WTC11 (cell line): ENCODE data around the gene CD79B. TPM values are rescaled to one million over a fixed set of nuclear protein-coding genes. Genes with fewer than 3 reads are reported as not detected.
"Not testable (repeated sequence)": the region's sequence is repeated elsewhere in the genome, so short reads cannot be mapped to it uniquely, and the experiment has no call there.

Experiments
- ATAC-seq: fragments of 200-7000 bp; cut with Tn5 transposase; 2 replicates; pipeline ENCODE4 v1.10.0; 2021; ENCODE audit warnings: mild to moderate bottlenecking, moderate library complexity
- CTCF ChIA-PET: fragments of 300-600 bp; sonication (Branson Sonifier 250); formaldehyde crosslinking; loops from one replicate; lab custom pipeline; 2021; ENCODE audit warnings: antibody characterized with exemption; lab: Charles Lee
- POLR2A ChIA-PET: fragments of 350-600 bp; sonication (Branson Sonifier 250); formaldehyde crosslinking; loops from one replicate; lab custom pipeline; 2021; ENCODE audit warnings: antibody characterized with exemption; lab: Charles Lee
- DNase-seq: peaks from one replicate; pipeline ENCODE4 v3.0.0; 2021; ENCODE audit warnings: low spot score
- H3K27ac Mint-ChIP-seq: 2 replicates; pipeline ENCODE4 v1.8.0; 2021; ENCODE audit warnings: mixed read lengths
- H3K27me3 Mint-ChIP-seq: 2 replicates; pipeline ENCODE4 v1.8.0; 2021; ENCODE audit warnings: low read depth, mild to moderate bottlenecking, moderate library complexity, mixed read lengths
- H3K36me3 Mint-ChIP-seq: 2 replicates; pipeline ENCODE4 v1.8.0; 2021; ENCODE audit warnings: mixed read lengths
- H3K4me1 Mint-ChIP-seq: 2 replicates; pipeline ENCODE4 v1.8.0; 2022; ENCODE audit warnings: mixed read lengths
- H3K4me3 Mint-ChIP-seq: 2 replicates; pipeline ENCODE4 v1.8.0; 2021; ENCODE audit warnings: mild to moderate bottlenecking, moderate library complexity, mixed read lengths
- H3K9me3 Mint-ChIP-seq: 2 replicates; pipeline ENCODE4 v1.8.0; 2021; ENCODE audit warnings: mixed read lengths
- CBFB ChIP-seq: sonication (generic); formaldehyde crosslinking; IDR thresholded peaks from 2 replicates; pipeline ENCODE4 v1.8.1; 2022; ENCODE audit warnings: mild to moderate bottlenecking, low read depth, missing genetic modification reagents
- ETV6 ChIP-seq: sonication (generic); formaldehyde crosslinking; IDR thresholded peaks from 2 replicates; pipeline ENCODE4 v1.8.1; 2022; ENCODE audit warnings: mild to moderate bottlenecking, missing genetic modification reagents
- JAZF1 ChIP-seq: fragments of 250-450 bp; sonication (Bioruptor Pico); IDR thresholded peaks from 2 replicates; pipeline ENCODE4 v1.9.0; 2021; ENCODE audit warnings: moderate library complexity, mild to moderate bottlenecking, inconsistent platforms
- NFYB ChIP-seq: sonication (generic); formaldehyde crosslinking; conservative IDR thresholded peaks from 2 replicates; pipeline ENCODE4 v1.8.0; 2022; ENCODE audit warnings: low read depth, missing genetic modification reagents
- PRRX2 ChIP-seq: fragments of 250-450 bp; sonication (Bioruptor Pico); IDR thresholded peaks from 2 replicates; pipeline ENCODE4 v1.8.0; 2021; ENCODE audit warnings: mild to moderate bottlenecking
- TCF7 ChIP-seq: sonication (generic); formaldehyde crosslinking; IDR thresholded peaks from 2 replicates; pipeline ENCODE4 v1.8.0; 2022; ENCODE audit warnings: mild to moderate bottlenecking, low read depth, missing genetic modification reagents, moderate library complexity
- TEAD4 ChIP-seq: sonication (generic); formaldehyde crosslinking; IDR thresholded peaks from 2 replicates; pipeline ENCODE4 v1.8.0; 2022; ENCODE audit warnings: mild to moderate bottlenecking, missing genetic modification reagents
- ZNF263 ChIP-seq: sonication (generic); formaldehyde crosslinking; IDR thresholded peaks from 2 replicates; pipeline ENCODE4 v1.8.1; 2022; ENCODE audit warnings: low read depth, mild to moderate bottlenecking, moderate library complexity, missing genetic modification reagents
- ZNF317 ChIP-seq: sonication (generic); formaldehyde crosslinking; IDR thresholded peaks from 2 replicates; pipeline ENCODE4 v1.8.1; 2023; ENCODE audit warnings: low read depth, mild to moderate bottlenecking, moderate library complexity, missing genetic modification reagents, borderline replicate concordance
- total RNA-seq: library from RNA; stranded (reverse); gene quantifications from 3 replicates; pipeline ENCODE4 v1.2.3, GENCODE V29; 2021
- TF ChIP-seq, protein P1 (sequence below): sonication (generic); formaldehyde crosslinking; IDR thresholded peaks from 2 replicates; pipeline ENCODE4 v1.8.0; 2022; ENCODE audit warnings: missing genetic modification reagents
- TF ChIP-seq, protein P2 (sequence below): sonication (generic); formaldehyde crosslinking; IDR thresholded peaks from 2 replicates; pipeline ENCODE4 v1.8.1; 2022; ENCODE audit warnings: mild to moderate bottlenecking, moderate library complexity, missing genetic modification reagents
- TF ChIP-seq, protein P3 (sequence below): sonication (generic); formaldehyde crosslinking; IDR thresholded peaks from 2 replicates; pipeline ENCODE4 v1.8.1; 2023; ENCODE audit warnings: mild to moderate bottlenecking, missing genetic modification reagents
- TF ChIP-seq, protein P4 (sequence below): sonication (generic); formaldehyde crosslinking; IDR thresholded peaks from 2 replicates; pipeline ENCODE4 v1.8.0; 2022; ENCODE audit warnings: mild to moderate bottlenecking, missing genetic modification reagents

Gene CD79B
- total RNA-seq, 1 experiment from 2014 or later = 3.0 TPM

DNA sequence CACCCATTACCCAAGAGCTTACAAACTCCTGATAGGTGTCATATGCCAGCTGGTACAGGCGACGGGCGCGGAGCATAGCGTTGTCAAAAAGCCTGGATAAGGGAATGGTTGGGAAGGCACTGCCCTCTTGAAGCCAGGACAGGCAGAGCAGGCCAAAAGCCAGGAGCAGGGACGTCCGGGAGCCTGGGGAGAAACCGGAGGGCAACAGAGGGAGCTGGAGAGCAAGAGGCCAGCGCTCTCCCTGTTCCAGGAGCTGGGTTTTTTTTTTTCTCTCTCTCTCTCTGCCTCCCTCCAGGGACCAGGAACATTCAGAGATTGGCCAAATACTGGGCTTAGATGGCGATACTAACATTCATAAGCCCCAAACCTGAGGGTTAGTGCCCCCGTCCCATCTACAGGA is 50.8 kb downstream of the CD79B start:
- peak; percentile 73 for DNase-seq
- ChIA-PET CTCF (interaction anchor here (0.6 to 4.0 kb wide), 33 partner anchors 9 to 539 kb away, joined by 3 to 41 read pairs (median 5); partner anchors contain the start of genes CSHL1, GH1 and PRR29), POLR2A (interaction anchor here (0.7 to 0.8 kb wide), 2 partner anchors 265 to 281 kb away, joined by 3 read pairs; no protein-coding TSS in a partner anchor)
- not testable (repeated sequence) for H3K36me3 Mint-ChIP-seq, H3K9me3 Mint-ChIP-seq, H3K27me3 Mint-ChIP-seq
- Mint-ChIP-seq H3K27ac (peak overlapping the region; percentile 46; the same call in 1 of the 2 replicates), H3K4me1 (peaks cover 20% of the 10 kb centered on the region), H3K4me3 (peak overlapping the region; percentile 23; the same call in 1 of the 2 replicates)
- TF ChIP-seq, protein P1, sequence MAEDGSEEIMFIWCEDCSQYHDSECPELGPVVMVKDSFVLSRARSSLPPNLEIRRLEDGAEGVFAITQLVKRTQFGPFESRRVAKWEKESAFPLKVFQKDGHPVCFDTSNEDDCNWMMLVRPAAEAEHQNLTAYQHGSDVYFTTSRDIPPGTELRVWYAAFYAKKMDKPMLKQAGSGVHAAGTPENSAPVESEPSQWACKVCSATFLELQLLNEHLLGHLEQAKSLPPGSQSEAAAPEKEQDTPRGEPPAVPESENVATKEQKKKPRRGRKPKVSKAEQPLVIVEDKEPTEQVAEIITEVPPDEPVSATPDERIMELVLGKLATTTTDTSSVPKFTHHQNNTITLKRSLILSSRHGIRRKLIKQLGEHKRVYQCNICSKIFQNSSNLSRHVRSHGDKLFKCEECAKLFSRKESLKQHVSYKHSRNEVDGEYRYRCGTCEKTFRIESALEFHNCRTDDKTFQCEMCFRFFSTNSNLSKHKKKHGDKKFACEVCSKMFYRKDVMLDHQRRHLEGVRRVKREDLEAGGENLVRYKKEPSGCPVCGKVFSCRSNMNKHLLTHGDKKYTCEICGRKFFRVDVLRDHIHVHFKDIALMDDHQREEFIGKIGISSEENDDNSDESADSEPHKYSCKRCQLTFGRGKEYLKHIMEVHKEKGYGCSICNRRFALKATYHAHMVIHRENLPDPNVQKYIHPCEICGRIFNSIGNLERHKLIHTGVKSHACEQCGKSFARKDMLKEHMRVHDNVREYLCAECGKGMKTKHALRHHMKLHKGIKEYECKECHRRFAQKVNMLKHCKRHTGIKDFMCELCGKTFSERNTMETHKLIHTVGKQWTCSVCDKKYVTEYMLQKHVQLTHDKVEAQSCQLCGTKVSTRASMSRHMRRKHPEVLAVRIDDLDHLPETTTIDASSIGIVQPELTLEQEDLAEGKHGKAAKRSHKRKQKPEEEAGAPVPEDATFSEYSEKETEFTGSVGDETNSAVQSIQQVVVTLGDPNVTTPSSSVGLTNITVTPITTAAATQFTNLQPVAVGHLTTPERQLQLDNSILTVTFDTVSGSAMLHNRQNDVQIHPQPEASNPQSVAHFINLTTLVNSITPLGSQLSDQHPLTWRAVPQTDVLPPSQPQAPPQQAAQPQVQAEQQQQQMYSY (CRISPR knock-in tag) = peak; percentile 97
- TF ChIP-seq, all 79 proteins: peak for 1; not testable (repeated sequence) for 78
- ATAC-seq = peak; percentile 83

DNA sequence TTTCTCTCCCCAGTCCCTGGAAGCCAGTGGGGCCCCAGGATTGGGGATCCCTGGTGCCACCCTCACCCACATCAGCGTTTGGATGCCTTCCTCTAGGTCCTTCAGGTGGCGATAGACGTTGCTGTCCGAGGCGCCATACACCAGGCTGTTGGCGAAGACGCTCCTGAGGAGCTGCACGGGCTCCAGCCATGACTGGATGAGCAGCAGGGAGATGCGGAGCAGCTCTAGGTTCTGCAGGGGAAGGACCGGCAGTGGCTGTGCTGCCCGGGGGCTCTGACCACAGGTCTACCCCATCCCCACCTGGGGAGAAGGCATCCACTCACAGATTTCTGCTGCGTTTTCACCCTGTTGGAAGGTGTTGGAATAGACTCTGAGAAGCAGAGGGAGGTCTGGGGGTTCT is 51.4 kb downstream of the CD79B start:
- no peaks in the 10 kb centered on the region for H3K9me3 Mint-ChIP-seq
- no peak overlapping the region for H3K4me3 Mint-ChIP-seq
- no peak for ATAC-seq
- no peak for DNase-seq
- peaks cover 20% of the 10 kb centered on the region for H3K4me1 Mint-ChIP-seq
- ChIA-PET CTCF (interaction anchor here (0.6 to 4.0 kb wide), 31 partner anchors 9 to 1242 kb away, joined by 3 to 41 read pairs (median 6); partner anchors contain the start of genes CSHL1 and GH1), POLR2A (interaction anchor here (0.7 to 0.8 kb wide), 2 partner anchors 266 to 282 kb away, joined by 3 read pairs; no protein-coding TSS in a partner anchor)
- H3K27me3 Mint-ChIP-seq = peaks cover 4% of the 10 kb centered on the region; the same call in 1 of the 2 replicates
- no peak overlapping the region for H3K27ac Mint-ChIP-seq
- H3K36me3 Mint-ChIP-seq = no peaks in the 10 kb centered on the region
- TF ChIP-seq, protein P2, sequence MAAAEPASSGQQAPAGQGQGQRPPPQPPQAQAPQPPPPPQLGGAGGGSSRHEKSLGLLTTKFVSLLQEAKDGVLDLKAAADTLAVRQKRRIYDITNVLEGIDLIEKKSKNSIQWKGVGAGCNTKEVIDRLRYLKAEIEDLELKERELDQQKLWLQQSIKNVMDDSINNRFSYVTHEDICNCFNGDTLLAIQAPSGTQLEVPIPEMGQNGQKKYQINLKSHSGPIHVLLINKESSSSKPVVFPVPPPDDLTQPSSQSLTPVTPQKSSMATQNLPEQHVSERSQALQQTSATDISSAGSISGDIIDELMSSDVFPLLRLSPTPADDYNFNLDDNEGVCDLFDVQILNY (CRISPR knock-in tag) = no peak
- TF ChIP-seq PRRX2 (no peak), CBFB (CRISPR knock-in tag) (no peak), TCF7 (CRISPR knock-in tag) (no peak), TEAD4 (no peak), NFYB (no peak), ETV6 (CRISPR knock-in tag) (no peak), JAZF1 (CRISPR knock-in tag) (no peak), ZNF263 (no peak), ZNF317 (CRISPR knock-in tag) (no peak)
- TF ChIP-seq, protein P3, sequence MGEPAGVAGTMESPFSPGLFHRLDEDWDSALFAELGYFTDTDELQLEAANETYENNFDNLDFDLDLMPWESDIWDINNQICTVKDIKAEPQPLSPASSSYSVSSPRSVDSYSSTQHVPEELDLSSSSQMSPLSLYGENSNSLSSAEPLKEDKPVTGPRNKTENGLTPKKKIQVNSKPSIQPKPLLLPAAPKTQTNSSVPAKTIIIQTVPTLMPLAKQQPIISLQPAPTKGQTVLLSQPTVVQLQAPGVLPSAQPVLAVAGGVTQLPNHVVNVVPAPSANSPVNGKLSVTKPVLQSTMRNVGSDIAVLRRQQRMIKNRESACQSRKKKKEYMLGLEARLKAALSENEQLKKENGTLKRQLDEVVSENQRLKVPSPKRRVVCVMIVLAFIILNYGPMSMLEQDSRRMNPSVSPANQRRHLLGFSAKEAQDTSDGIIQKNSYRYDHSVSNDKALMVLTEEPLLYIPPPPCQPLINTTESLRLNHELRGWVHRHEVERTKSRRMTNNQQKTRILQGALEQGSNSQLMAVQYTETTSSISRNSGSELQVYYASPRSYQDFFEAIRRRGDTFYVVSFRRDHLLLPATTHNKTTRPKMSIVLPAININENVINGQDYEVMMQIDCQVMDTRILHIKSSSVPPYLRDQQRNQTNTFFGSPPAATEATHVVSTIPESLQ = no peak
- TF ChIP-seq, protein P1 (CRISPR knock-in tag) = no peak
- TF ChIP-seq, protein P4, sequence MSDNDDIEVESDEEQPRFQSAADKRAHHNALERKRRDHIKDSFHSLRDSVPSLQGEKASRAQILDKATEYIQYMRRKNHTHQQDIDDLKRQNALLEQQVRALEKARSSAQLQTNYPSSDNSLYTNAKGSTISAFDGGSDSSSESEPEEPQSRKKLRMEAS (CRISPR knock-in tag) = no peak

Other genes starting within 250 kb of the CD79B start
- 83.4 to 91.8 TPM (median 88.4 TPM) in 3 replicates for gene LIMD2, start 232.2 kb downstream of the CD79B start, total RNA-seq
- 36.6 to 43.1 TPM (median 41.2 TPM) in 3 replicates for gene STRADA, start 190.5 kb downstream of the CD79B start, total RNA-seq
- gene CCDC47, start 158.7 kb downstream of the CD79B start, total RNA-seq = 63.0 to 70.9 TPM (median 63.9 TPM) in 3 replicates
- gene DDX42, start 158.2 kb downstream of the CD79B start, total RNA-seq = 102 to 128 TPM (median 106 TPM) in 3 replicates
- gene PSMC5, start 104.9 kb downstream of the CD79B start, total RNA-seq = 135 to 152 TPM (median 149 TPM) in 3 replicates
- 47.7 to 62.1 TPM (median 52.0 TPM) in 3 replicates for gene FTSJ3, start 104.7 kb downstream of the CD79B start, total RNA-seq
- gene SMARCD2, start 89.6 kb downstream of the CD79B start, total RNA-seq = 80.1 to 106 TPM (median 86.7 TPM) in 3 replicates
- gene CSH2, start 58.7 kb downstream of the CD79B start, total RNA-seq = not detected in 3 replicates
- gene GH2, start 50.4 kb downstream of the CD79B start, total RNA-seq = 0.35 to 1.3 TPM (median 0.60 TPM) in 3 replicates
- not detected in 3 replicates for gene CSH1, start 35.8 kb downstream of the CD79B start, total RNA-seq
- gene CSHL1, start 21.1 kb downstream of the CD79B start, total RNA-seq = not detected in 3 replicates
- not detected in 3 replicates for gene GH1, start 13.5 kb downstream of the CD79B start, total RNA-seq
- gene SCN4A, start 40.6 kb upstream of the CD79B start, total RNA-seq = 5.2 to 5.8 TPM (median 5.5 TPM) in 3 replicates
- 0.64 to 1.1 TPM (median 0.85 TPM) in 3 replicates for gene PRR29, start 66.0 kb upstream of the CD79B start, total RNA-seq
- 0.33 to 0.57 TPM (median 0.44 TPM) in 3 replicates for gene ICAM2, start 88.3 kb upstream of the CD79B start, total RNA-seq
- gene ERN1, start 197.8 kb upstream of the CD79B start, total RNA-seq = 6.5 to 8.6 TPM (median 7.6 TPM) in 3 replicates